HG03571 (cell line): ENCODE measurements around the gene IPO5.
"Not testable (repeated sequence)": the region's sequence is repeated elsewhere in the genome, so short reads cannot be mapped to it uniquely, and the experiment has no call there.

Experiments used
- ATAC-seq: cut with Tn5 transposase; IDR thresholded peaks from one replicate; pipeline ENCODE4 v1.9.1; 2021; ENCODE audit not compliant: unreplicated experiment

Gene IPO5

DNA sequence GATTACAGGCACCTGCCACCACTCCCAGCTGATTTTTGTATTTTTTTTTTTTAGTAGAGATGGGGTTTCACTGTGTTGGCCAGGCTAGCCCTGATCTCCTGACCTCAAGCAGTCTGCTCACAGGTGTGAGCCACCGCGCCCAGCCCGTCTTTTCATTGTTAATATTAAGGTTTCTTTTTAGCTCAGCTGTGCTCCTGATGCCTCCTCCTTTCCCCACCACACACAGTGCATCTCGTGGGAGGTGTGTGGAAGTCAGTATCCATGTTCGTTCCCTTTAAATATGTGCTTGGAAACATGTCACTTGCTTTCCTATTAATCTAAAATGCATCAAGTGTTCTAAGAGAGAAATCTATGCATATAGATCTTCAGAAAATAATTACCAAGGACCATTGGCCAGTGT lies 53.5 kb downstream of the IPO5 start:
- ATAC-seq: no peak

DNA sequence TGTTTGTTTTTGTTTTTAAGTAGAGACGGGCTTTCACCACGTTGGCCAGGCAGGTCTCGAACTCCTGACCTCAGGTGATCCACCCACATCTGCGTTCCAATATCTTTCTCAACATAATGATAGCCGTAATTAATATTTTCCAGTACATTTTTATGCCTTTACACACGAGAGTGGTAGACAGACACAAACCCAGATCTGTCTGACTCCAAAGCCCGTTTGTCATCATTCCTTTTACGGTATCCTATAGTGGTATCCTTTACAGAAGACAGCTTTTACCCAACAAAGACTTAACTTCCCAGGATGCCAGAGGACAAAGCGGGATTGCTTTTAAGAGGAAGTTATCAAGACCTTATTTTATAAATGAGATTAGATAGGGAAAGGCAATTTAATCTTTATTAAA lies 59.8 kb downstream of the IPO5 start:
- ATAC-seq: no peak

DNA sequence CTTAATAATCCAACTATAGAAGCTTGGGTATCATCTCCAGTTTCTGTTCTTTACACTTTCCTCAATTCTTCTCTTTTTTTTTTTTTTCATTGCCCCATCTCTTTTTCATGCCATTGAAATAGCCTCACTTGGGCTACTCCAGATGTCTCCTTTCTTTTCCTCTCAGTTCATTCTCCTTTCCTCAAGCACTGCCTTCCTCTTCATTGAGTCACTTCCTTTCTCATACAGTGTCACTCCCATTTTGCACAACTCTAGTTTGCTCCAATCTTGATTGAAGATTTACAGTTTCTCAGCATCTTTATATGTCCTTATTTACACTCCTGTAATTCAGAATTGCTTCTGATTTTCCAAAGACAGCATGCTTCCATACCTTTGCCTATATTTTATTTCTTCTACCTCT lies 61.3 kb downstream of the IPO5 start:
- no peak for ATAC-seq

DNA sequence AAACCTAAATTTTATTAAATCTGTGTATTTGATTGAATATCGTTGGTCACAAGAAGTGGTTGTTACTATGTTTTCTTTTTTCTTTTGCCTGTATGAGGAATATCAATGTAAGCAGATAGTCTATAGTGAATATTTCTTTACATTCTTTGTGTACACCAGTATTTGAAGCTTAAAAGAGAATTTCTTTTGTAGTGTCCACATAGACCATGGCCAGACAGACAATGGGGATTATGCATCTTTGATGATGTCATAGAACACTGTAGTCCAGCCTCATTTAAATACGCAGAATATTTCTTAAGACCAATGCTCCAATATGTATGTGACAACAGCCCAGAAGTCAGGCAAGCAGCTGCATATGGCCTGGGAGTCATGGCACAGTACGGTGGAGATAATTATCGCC lies 64.8 kb downstream of the IPO5 start:
- no peak for ATAC-seq

DNA sequence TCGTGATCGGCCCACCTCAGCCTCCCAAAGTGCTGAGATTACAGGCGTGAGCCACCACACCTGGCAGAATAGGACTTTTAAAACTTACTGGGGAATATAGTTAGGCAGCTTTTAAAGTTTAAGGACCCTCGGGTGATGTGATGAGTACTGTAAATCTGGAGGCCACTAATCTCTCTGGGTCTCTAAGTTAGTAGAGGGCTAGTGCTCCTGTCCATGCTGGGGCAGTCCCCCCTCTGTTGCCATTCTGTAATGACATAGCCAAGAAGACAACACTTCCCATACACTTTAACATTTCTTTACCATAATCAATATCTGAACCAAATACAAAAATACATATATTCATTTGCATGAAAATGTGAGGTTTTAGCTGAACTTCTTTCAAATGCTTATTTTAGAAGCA lies 65.7 kb downstream of the IPO5 start:
- no peak for ATAC-seq

DNA sequence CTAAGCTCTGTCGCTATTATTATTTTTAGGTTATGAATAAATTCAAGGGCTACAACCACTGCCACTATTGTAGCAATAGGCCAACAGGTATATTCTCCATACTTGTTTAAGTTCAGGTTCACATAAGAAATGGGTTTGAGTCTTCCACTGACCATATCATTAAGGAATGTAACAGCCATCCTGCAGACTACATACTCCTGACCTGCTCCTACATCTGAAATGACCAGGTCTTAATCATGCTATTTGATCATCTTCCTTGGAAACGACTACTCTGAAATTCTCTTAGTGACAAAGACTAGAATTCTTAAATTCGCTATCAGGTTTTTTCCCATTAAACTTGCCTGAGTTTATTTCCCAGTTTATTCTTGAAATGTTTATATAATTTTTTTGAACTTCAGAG lies 66.8 kb downstream of the IPO5 start:
- no peak for ATAC-seq

DNA sequence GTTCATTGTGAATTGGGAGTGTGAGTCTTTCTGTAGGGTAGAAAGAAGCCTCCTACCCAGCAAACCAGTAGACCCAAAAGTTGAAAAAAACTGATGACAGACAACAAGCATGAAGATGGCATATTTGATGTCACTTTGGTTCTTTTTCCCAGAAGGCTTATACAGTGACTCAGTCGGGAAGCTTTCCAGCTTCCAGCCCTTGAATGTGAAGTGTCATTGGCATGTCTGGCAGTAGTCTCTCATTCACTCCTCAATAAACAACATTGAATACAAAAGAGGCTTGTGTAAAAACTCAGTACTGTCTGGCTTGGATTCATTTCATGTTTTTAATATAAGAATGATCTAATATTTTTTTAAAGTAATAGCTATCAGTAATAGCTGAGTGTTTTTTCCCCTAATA lies 68.7 kb downstream of the IPO5 start:
- ATAC-seq: no peak

DNA sequence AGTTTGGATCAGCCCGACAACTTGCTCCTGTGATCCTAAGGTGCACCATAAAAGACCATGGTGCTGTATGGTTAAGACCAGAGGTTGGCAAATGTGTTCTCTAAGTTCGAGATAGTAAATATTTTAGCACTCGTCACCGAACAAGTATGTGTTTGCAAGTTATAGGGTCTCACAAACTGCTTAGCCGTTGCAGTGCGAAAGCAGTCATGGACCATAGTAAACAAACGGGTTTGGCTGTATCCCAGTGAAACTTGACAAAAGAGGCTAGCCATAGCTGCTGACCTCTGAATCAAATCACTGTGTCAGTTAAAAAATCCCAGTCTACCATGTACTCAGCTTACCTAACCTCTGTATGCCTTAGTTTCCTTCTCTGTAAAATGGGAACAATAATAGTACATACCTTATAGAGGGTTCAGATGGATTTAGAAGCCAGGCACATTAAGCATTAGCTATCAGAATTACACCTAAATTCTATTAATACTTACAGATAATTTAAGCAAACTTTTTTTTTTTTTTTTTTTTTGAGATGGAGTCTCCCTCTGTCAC lies 72.1 kb downstream of the IPO5 start:
- no peak for ATAC-seq

DNA sequence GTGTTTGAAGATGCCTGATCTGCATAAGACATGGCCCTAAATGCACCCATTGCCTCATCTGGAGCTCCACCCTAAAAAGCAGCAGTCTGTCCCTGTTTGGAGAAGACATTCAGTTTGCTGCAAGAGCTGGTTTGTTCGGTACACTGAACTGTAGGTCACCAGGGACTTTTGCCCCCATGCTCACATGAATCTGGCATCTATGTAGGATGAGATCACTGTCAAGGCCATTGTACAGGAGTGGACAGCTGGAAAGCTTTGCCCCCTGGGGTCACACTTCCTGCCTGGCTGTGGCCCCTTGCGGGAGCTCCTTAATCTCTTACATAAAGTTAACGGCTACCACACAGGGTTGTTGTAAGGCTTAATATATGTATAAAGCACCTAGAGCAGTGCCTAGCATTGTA lies 73.0 kb downstream of the IPO5 start:
- ATAC-seq: no peak

DNA sequence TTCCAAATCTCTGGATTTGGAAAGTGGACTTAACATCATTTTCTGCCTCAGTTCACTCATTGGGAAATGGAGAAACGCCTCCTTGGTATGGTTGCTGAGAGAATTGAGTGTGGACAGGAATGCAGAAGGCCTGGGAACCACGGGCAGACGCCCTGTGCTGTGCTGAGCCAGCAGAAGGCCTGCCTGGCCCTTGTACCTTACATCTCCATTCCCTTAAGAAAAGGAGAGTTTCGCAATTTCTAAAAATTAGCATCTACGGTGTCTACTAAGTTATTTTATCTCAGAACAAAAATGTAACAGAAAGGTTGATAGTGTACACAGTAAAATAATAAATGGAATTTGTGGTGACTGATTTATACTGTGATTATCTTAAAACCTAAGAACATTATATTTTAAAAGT lies 78.7 kb downstream of the IPO5 start:
- no peak for ATAC-seq

DNA sequence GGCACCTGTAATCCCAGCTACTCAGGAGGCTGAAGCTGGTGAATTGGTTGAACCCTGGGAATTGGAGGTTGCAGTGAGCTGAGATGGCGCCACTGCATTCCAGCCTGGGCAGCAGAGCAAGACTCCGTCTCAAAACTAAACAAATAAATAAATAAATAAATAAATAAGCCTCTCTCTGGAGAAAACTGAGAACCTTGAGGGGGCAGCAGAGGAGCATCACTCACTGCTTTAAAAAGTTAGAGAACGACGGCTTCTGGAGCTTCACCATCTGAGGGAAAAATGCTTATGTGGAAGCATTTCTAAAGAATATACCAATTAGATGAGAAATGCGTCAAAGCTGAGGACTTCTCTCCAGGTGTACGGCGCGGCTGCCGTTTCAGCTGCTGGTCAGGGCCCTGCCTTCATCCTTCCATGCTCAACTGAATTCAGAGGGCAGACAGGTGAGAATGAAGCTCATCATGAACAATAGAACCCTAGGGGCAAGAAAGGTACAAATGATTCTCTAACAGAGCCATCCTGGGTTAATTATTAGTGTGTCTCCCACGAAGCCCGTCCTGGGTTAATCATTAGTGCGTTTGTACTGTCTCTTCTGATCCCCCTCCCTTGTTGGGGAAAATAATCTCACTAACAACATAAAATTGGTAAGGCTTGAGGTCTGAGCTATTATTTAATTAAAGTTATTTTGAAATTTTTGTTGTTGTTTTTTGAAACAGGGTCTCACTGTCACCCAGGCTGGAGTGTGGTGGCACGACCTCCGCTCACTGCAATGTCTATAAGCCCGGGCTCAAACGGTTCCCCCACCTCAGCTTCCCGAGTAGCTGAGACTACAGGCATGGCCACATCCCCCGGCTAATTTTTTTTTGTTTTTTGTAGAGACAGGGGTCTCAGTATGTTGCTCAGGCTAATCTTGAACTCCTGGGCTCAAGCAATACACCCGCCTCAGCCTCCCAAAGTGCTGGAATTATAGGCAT lies 80.1 kb downstream of the IPO5 start:
- no peak for ATAC-seq

DNA sequence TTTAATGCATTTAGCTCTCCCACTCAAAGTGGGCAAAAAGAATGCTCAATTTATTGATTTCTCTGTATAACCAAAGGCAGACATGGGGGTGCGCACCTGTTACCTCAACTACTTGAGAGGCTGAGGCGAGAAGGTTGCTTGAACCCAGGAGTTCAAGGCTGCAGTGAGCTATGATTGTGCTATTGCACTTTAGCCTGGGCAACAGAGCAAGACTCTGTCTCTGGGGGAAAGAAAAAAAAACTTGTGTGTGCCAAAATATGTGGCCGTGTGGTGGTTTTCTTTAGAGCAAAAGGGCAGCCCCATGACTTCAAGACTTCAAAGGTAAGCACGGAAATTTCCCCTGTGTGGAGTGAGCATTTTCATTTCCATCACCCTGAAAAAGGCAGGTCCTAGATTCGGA lies 81.9 kb downstream of the IPO5 start:
- ATAC-seq: no peak

DNA sequence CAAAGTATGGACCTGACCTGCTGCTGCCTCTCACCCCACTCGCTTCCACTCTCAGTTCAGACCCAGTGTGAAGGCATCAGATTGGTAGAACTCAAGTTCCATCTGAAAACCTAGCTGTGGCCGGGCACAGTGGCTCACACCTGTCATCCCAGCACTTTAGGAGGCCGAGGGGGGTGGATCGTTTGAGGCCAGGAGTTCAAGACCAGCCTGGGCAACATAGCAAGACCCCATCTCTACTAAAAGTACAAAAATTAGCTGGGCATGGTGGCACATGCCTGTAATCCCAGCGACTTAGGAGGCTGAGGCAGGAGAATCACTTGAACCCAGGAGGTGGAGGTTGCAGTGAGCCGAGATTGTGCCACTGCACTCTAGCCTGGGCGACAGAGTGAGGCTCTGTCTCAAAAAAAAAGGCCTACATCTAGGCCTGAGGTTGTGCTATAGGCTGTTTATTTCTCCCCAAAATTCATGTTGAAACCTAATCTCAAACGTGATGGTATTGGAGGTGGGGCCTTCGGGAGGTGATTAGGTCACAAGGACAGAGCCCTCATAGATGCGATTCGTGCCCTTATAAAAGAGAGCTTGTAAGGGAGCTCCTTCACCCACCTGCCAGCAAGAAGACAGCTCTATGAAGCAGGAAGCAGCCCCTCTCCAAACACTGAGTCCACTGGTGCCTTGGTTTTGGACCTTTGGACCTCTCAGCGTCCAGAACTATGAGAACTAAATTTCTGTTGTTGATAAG lies 83.3 kb downstream of the IPO5 start:
- ATAC-seq: not testable (repeated sequence)

DNA sequence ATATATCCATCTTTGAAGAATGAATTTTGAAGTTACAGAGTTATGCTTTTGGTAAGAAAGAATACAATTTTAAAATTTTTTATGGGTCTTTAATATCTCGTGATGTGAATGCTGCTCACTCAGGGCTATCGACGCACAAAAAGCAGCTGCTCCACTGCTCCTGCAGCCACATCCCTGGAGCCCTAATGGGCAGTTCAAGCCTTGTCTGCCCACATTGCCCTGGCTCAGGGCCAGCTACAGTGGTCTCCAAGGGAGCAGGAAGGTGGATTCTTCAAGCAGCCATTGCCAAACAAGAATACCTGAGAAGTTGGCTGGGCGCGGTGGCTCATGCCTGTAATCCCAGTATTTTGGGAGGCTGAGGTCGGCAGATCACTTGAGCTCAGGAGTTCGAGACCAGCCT lies 85.8 kb downstream of the IPO5 start:
- no peak for ATAC-seq

DNA sequence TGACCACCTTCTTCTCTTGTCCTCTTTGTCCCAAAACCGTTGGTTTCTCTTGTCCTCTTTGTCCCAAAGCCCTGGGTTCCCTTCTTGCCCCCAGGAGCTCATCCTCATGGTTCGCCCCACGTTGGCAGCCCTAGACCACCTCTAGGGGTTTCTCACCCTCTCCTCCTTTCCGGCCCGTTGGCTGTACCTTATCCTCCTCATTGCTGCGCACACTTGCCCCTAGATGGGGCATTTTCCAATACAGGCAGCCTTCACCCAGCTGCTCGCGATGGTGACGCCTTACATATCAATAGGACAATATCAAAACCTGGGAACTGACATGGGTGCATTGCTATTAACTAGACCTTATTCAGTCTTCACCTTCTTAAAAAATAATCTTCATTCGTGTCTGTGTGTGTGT lies 86.5 kb downstream of the IPO5 start:
- no peak for ATAC-seq

DNA sequence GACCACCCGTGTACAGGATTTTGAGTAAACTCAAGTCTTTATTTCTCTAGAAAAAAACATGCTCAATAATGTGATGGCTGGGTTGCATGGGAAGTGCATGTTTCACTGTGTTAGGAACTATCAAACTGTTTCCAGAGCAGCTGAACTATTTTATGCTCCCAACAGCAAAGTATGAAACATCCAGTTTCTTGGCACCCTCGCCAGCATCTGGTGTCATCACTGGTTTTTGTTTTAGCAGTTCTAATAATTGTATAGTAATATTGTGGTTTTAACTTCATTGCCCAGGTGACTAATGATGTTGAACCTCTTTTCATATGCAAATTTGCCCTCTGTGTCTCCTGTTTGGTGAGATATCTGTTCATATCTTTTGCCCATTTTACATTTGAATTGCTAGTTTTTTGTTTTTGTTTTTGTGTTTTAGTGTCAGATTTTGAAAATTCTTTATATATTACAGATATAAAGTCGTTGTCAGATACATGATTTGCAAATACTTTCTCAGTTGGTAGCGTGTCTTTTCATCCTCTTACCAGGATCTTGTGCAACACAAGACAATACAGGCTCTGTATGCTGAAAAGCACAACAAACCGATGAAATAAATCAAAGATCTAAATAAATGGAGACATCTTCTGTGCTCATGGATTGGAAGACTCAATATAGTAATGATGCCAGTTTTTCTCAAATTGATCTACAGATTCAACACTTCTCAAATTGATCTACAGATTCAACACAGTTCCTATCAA lies 87.8 kb downstream of the IPO5 start:
- ATAC-seq: no peak

DNA sequence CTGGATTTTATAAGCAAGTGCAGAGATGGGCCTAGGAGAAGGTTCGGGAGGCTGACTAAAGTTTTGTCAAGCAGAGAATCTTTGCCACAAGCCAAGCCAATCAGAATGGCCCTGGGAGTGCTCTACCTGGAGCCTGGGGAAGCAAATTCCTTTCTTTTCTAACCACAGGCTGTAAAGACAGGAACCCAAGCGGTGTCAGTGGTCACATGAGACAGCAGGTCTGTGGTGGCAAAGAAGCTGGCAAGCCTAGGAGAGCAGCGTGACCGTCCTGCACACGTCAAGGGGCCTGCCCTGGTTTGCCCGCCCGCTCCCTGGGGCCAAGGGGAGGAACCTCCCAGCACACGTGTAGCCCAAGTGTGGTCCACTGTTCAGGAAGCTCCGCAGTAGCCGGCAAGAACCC lies 90.8 kb downstream of the IPO5 start:
- no peak for ATAC-seq

DNA sequence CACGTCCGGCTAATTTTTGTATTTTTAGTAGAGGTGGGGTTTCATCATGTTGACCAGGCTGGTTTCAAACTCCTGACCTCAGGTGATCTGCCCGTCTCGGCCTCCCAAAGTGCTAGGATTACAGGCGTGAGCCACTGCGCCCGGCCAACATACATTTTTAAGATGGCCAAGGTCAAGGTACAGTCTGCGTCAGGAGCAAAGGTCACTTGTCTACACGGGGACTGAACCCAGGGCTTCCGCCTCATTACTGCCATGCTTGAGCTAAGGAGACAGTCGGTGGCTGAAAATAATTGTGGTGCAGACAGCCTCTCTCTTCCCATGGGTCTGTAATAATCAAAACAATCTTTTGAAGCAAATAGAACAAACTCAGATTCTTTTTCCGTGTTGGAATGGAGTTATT lies 94.3 kb downstream of the IPO5 start:
- ATAC-seq: not testable (repeated sequence)

DNA sequence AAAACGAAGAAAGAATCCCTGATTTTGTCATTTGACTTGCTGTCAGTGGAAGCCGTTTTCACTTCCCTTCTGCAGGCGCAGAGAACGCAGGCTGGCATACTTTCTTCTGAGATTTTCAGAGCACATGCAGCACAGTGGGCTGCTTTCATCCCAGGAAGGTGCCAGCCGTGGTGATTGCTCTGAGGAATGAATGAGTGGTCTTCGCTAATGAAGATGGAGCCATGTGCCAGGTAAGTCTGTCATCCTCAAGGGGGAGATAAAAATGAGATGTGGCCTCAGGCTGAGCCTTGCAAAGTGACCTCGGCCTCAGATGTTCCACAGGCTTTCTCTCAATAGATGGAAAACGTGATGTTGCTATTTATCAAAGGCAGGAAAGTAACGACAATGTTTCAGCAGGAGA lies 94.8 kb downstream of the IPO5 start:
- ATAC-seq: no peak

DNA sequence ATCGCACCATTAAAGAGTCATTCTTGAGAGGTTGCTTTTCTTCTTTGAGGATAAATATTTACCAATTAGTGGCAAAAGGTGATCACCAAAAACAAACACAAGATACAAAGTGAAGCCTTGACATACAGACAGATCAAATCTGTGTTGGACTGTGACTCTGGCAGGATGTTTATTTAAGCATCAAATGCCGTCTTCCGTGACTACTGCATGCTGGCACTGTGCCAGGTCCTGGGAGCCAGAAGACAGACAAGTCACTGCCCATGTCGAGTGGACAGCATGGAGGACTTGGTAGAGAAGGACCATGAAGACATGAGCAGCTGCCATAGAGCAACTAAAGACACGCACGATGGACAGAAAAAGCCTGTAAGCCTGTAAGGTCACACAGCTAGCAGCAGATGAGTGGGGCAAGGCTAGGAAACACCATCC lies 96.6 kb downstream of the IPO5 start:
- ATAC-seq: no peak

DNA sequence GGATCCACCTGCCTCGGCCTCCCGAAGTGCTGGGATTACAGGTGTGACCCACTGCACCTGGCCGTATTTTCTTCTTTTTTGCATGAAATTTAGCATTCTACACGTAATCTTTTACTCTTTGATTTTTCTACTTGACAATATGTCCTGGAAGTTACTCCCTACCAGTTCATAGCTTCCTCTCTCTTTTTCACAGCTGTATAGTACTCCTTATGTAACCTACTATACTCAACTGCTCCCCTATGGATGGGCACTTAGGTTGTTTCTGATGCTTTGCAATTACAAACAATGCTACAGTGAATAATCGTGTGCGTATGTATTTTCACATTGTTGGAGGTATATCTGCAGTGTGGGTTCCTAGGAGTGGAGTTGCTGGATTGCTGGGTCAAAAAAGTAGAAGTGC lies 98.9 kb downstream of the IPO5 start:
- no peak for ATAC-seq
